Keratinocyte (primary cell): Measurements from ENCODE around the gene ETV7. TPM values are rescaled to one million over a fixed set of nuclear protein-coding genes. Genes with fewer than 3 reads are reported as not detected.

Source experiments
- DNase-seq: peaks from one replicate; pipeline ENCODE4 v3.0.0-alpha.2; 2011; ENCODE audit warnings: low read depth, missing footprints, low spot score
- FAIRE-seq: peaks from 2 replicates; lab custom pipeline; 2011; peaks lifted over from hg19 to GRCh38; lab: Jason Lieb, UNC
- H2AFZ ChIP-seq: 2 replicates; pipeline ENCODE4 v1.6.0; 2012; ENCODE audit warnings: low read length, control low read depth, inconsistent platforms; ENCODE audit not compliant: control insufficient read depth
- H3K27ac ChIP-seq: 2 replicates; pipeline ENCODE4 v1.5.1; 2011; ENCODE audit warnings: low read length; ENCODE audit not compliant: control insufficient read depth, insufficient read depth
- H3K27me3 ChIP-seq: 3 replicates; pipeline ENCODE4 v1.6.0; 2011; ENCODE audit warnings: low read length; ENCODE audit not compliant: control insufficient read depth, insufficient read depth; ENCODE audit errors: extremely low read depth
- H3K36me3 ChIP-seq, 2 experiments: 2 replicates in 1 of 2; 3 replicates in 1 of 2; pipeline ENCODE4 v1.5.1; 2011; ENCODE audit warnings: low read length in 2 of 2, mild to moderate bottlenecking in 1 of 2; ENCODE audit not compliant: control insufficient read depth in 2 of 2, insufficient read depth in 2 of 2; ENCODE audit errors: extremely low read depth in 1 of 2
- H3K4me1 ChIP-seq: 3 replicates; pipeline ENCODE4 v1.5.1; 2011; ENCODE audit warnings: low read length; ENCODE audit not compliant: control insufficient read depth, insufficient read depth; ENCODE audit errors: extremely low read depth
- H3K4me2 ChIP-seq: 3 replicates; pipeline ENCODE4 v1.6.0; 2011; ENCODE audit warnings: low read depth, low read length; ENCODE audit not compliant: control insufficient read depth, insufficient read depth; ENCODE audit errors: extremely low read depth
- H3K4me3 ChIP-seq, 3 experiments: fragments of 200-600 bp in 1 of 3; sonication (generic) in 1 of 3; 2 replicates in 2 of 3; 3 replicates in 1 of 3; pipeline ENCODE4 v1.5.1; 2011 to 2016; ENCODE audit warnings: low read length in 3 of 3, mild to moderate bottlenecking in 3 of 3, control low read depth in 2 of 3, inconsistent platforms in 1 of 3, low read depth in 1 of 3, mixed read lengths in 1 of 3, mixed run types in 1 of 3, moderate library complexity in 1 of 3; ENCODE audit not compliant: control insufficient read depth in 2 of 3, insufficient read depth in 2 of 3; ENCODE audit errors: extremely low read depth in 1 of 3
- H3K79me2 ChIP-seq: 2 replicates; pipeline ENCODE4 v1.6.0; 2012; ENCODE audit warnings: low read length; ENCODE audit not compliant: control insufficient read depth, insufficient read depth
- H3K9ac ChIP-seq: 3 replicates; pipeline ENCODE4 v1.6.0; 2011; ENCODE audit warnings: low read length; ENCODE audit not compliant: control insufficient read depth, insufficient read depth; ENCODE audit errors: extremely low read depth
- H3K9me1 ChIP-seq: 3 replicates; pipeline ENCODE4 v1.6.0; 2011; ENCODE audit warnings: low read length; ENCODE audit not compliant: control insufficient read depth, insufficient read depth; ENCODE audit errors: extremely low read depth
- H3K9me3 ChIP-seq: 2 replicates; pipeline ENCODE4 v1.5.1; 2012; ENCODE audit warnings: low read depth, low read length; ENCODE audit not compliant: control insufficient read depth
- H4K20me1 ChIP-seq: 3 replicates; pipeline ENCODE4 v1.6.0; 2011; ENCODE audit warnings: low read length; ENCODE audit not compliant: control insufficient read depth, insufficient read depth; ENCODE audit errors: extremely low read depth
- EZH2 ChIP-seq: IDR thresholded peaks from one replicate; pipeline ENCODE4 v1.6.1; 2012; ENCODE audit warnings: inconsistent platforms, mild to moderate bottlenecking, low read length, moderate library complexity
- dilution Hi-C: fragments of 300-500 bp; cut with MboI; formaldehyde crosslinking; loops from one replicate; pipeline ENCODE4 v1.7.0; 2020; ENCODE audit warnings: low sequenced_read_pairs; ENCODE audit not compliant: extremely low pct_ligation_motif_present
- polyA plus RNA-seq, 5 experiments: library from polyadenylated mRNA; depleted of rRNA in 3 of 5; stranded (reverse) in 3 of 5; stranded (forward) in 1 of 5; unstranded in 1 of 5; fragments of >200 nt; gene quantifications; 1 replicate in 1 of 5; 2 replicates in 3 of 5; 3 replicates in 1 of 5; pipeline versions ENCODE4 v1.2.1 to v1.2.3, GENCODE V29; 2011 to 2012; ENCODE audit warnings: missing spikeins in 2 of 5, low read depth in 1 of 5, low replicate concordance in 1 of 5
- TF ChIP-seq, protein P1 (sequence below), 3 experiments: IDR thresholded peaks in 1 of 3; conservative IDR thresholded peaks in 1 of 3; optimal IDR thresholded peaks in 1 of 3; 2 replicates in 2 of 3; 3 replicates in 1 of 3; pipeline versions ENCODE3 to v1.5.1; 2011; ENCODE audit warnings: low read length in 3 of 3, mild to moderate bottlenecking in 3 of 3, moderate library complexity in 2 of 3, control low read depth in 1 of 3, inconsistent platforms in 1 of 3; ENCODE audit not compliant: insufficient read depth in 2 of 3; ENCODE audit errors: extremely low read depth in 1 of 3

Gene ETV7
- polyA plus RNA-seq, 1 donor (not counting 4 experiments of a cell fraction or from before 2014, with no cell fraction given): 0.22 TPM

- no peak overlapping the region for H2AFZ ChIP-seq
Observed at GRCh38 chr6:36334832-36335459, 52.5 kb downstream of the ETV7 start.

DNA sequence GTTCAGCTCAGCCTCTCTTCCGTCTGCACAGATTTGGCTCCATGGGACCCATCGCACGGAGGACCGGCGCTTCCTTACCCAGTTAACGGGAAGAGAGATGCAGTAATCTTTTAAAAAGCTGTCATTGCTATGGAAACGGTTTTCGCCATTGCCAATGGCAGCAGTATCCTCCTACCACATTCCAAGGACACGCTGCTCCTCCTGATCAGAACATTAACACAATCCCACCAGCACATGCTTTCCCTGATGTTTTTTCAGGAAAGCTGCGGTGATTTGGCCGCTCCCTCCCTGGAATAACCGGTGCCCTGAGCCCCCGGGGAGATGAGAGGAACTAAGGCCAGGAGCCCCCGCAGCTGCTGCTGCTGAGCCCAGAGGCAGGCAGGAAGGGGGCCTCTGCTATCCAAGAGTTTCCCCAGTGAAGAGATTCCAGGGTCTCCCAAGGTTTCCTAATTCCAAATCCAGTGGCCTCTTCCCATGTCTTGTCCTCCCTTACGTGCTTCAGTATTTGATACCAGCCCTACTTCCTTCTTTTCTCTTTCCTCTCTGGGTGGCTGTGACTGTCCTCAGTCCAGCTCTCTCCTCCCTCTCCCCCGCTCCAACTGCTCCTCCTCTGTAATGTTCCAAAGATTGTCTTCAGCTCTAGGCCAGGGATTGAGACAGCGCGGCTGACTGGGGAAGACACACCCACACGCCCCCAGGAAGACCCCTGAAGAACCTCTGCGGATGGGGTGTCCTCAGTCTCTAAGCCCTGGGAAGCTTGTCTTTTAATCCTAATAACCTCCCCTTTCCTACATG is 53.3 kb downstream of the ETV7 start:
- H3K36me3 ChIP-seq: no peaks in the 10 kb centered on the region
- H3K4me2 ChIP-seq: no peak overlapping the region
- FAIRE-seq (no peak), DNase-seq (no peak)
- no peaks in the 10 kb centered on the region for H3K9me3 ChIP-seq
- no peak for TF ChIP-seq EZH2
- TF ChIP-seq, protein P1, sequence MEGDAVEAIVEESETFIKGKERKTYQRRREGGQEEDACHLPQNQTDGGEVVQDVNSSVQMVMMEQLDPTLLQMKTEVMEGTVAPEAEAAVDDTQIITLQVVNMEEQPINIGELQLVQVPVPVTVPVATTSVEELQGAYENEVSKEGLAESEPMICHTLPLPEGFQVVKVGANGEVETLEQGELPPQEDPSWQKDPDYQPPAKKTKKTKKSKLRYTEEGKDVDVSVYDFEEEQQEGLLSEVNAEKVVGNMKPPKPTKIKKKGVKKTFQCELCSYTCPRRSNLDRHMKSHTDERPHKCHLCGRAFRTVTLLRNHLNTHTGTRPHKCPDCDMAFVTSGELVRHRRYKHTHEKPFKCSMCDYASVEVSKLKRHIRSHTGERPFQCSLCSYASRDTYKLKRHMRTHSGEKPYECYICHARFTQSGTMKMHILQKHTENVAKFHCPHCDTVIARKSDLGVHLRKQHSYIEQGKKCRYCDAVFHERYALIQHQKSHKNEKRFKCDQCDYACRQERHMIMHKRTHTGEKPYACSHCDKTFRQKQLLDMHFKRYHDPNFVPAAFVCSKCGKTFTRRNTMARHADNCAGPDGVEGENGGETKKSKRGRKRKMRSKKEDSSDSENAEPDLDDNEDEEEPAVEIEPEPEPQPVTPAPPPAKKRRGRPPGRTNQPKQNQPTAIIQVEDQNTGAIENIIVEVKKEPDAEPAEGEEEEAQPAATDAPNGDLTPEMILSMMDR (optimal IDR thresholded peaks at IDR 0.05 in 1 of 3, IDR thresholded peaks at IDR 0.05 in 1 of 3, conservative IDR thresholded peaks at IDR 0.05 in 1 of 3; ENCODE audit: extremely low read depth in 1 of 3, insufficient read depth in 2 of 3, low read length in 3 of 3): no peak
- no peaks in the 10 kb centered on the region for H3K79me2 ChIP-seq
- H3K4me3 ChIP-seq: no peak overlapping the region
- H4K20me1 ChIP-seq: no peaks in the 10 kb centered on the region
- dilution Hi-C loops: no loop called here
- no peak overlapping the region for H3K27ac ChIP-seq
- no peaks in the 10 kb centered on the region for H3K9me1 ChIP-seq
- H3K9ac ChIP-seq: no peak overlapping the region
- H2AFZ ChIP-seq: no peak overlapping the region
- H3K4me1 ChIP-seq: no peaks in the 10 kb centered on the region
- peaks cover 28% of the 10 kb centered on the region for H3K27me3 ChIP-seq

More at GRCh38 chr6:36334832-36335459, 52.5 kb downstream of the ETV7 start:
- Histone ChIP-seq H3K27me3 (peaks cover 34% of the 10 kb centered on the region), H3K4me2 (no peak overlapping the region), H4K20me1 (no peaks in the 10 kb centered on the region), H3K9me1 (no peaks in the 10 kb centered on the region), H3K79me2 (no peaks in the 10 kb centered on the region), H3K36me3 (no peaks in the 10 kb centered on the region), H3K9me3 (no peaks in the 10 kb centered on the region), H3K4me1 (no peaks in the 10 kb centered on the region), H3K4me3 (no peak overlapping the region), H3K27ac (no peak overlapping the region), H3K9ac (no peak overlapping the region)
- dilution Hi-C loops: no loop called here
- DNase-seq (no peak), FAIRE-seq (no peak)
- TF ChIP-seq, protein P1 (optimal IDR thresholded peaks at IDR 0.05 in 1 of 3, IDR thresholded peaks at IDR 0.05 in 1 of 3, conservative IDR thresholded peaks at IDR 0.05 in 1 of 3; ENCODE audit: extremely low read depth in 1 of 3, insufficient read depth in 2 of 3, low read length in 3 of 3): no peak
- TF ChIP-seq EZH2: no peak
